CD4-positive, alpha-beta T cell treated with Interleukin-1 beta for 1 hour (primary cell): ENCODE measurements around the gene NXPH2.
A peak's percentile ranks its signal among the peaks of the same experiment; 100 is the strongest.

ENCODE experiments used
- DNase-seq, 2 donors: peaks; one replicate each; pipeline ENCODE4 v3.0.0-alpha.2; 2020 to 2022

The NXPH2 gene

GRCh38 chr2:138779781-138780445 lies at the start of gene NXPH2:
Gene NXPH2 (minus strand): TSS chr2:138780390. CDS start chr2:138780241, 149 bp downstream.
- DNase-seq: no peak

- peak; percentile 6 to 18 for DNase-seq
These were observed 49.2 kb upstream of the NXPH2 start for GRCh38 chr2:138829326-138829919.

- DNase-seq: peak; percentile 9 to 51
These were observed 47.4 kb upstream of the NXPH2 start for GRCh38 chr2:138827426-138828054.

- DNase-seq: no peak
These were observed 43.5 kb upstream of the NXPH2 start for GRCh38 chr2:138823666-138824065.

- DNase-seq: no peak
These were observed 39.8 kb upstream of the NXPH2 start for GRCh38 chr2:138819964-138820363.

- DNase-seq: no peak
These were observed 38.4 kb upstream of the NXPH2 start for GRCh38 chr2:138818556-138818955.

GRCh38 chr2:138814123-138814898 lies 34.1 kb upstream of the NXPH2 start:
- peak in 1 of 2 donors; percentile 35 for DNase-seq

GRCh38 chr2:138811431-138811830 lies 31.2 kb upstream of the NXPH2 start:
- no peak for DNase-seq

GRCh38 chr2:138794724-138795123 lies 14.5 kb upstream of the NXPH2 start:
- no peak for DNase-seq

- peak in 1 of 2 donors; percentile 24 for DNase-seq
These were observed 7.0 kb upstream of the NXPH2 start for GRCh38 chr2:138787053-138787666.

- DNase-seq: no peak
These were observed 2.2 kb upstream of the NXPH2 start for GRCh38 chr2:138782383-138782782.

GRCh38 chr2:138780908-138781307 lies 718 bp upstream of the NXPH2 start:
- DNase-seq: no peak

- DNase-seq: no peak
These were observed 273 bp upstream of the NXPH2 start for GRCh38 chr2:138780446-138780880.

- no peak for DNase-seq
These were observed 797 bp downstream of the NXPH2 start for GRCh38 chr2:138779406-138779780.

GRCh38 chr2:138777996-138778395 lies 2.2 kb downstream of the NXPH2 start:
- no peak for DNase-seq

- no peak for DNase-seq
These were observed 4.5 kb downstream of the NXPH2 start for GRCh38 chr2:138775736-138776135.

GRCh38 chr2:138771534-138771933 lies 8.7 kb downstream of the NXPH2 start:
- DNase-seq: no peak

- no peak for DNase-seq
These were observed 13.1 kb downstream of the NXPH2 start for GRCh38 chr2:138767101-138767500.

- no peak for DNase-seq
These were observed 13.7 kb downstream of the NXPH2 start for GRCh38 chr2:138766464-138766863.

GRCh38 chr2:138763971-138764370 lies 16.2 kb downstream of the NXPH2 start:
- DNase-seq: no peak

GRCh38 chr2:138762533-138762932 lies 17.7 kb downstream of the NXPH2 start:
- DNase-seq: no peak

- no peak for DNase-seq
These were observed 19.5 kb downstream of the NXPH2 start for GRCh38 chr2:138760676-138761075.

GRCh38 chr2:138757384-138757783 lies 22.8 kb downstream of the NXPH2 start:
- no peak for DNase-seq
